DOHH2 (cell line): ENCODE data around the gene SAV1.

ENCODE experiments used
- EZH2phosphoT487 ChIP-seq: fragments of 200-600 bp; sonication (generic); IDR thresholded peaks from 2 replicates; pipeline ENCODE4 v1.6.1; 2017; ENCODE audit warnings: borderline replicate concordance, mild to moderate bottlenecking, antibody characterized with exemption, low read length, moderate library complexity, mixed read lengths
- TF ChIP-seq, protein P1 (sequence below): fragments of 200-600 bp; sonication (generic); IDR thresholded peaks from one replicate; pipeline ENCODE4 v1.5.1; 2014; ENCODE audit warnings: antibody characterized with exemption, mild to moderate bottlenecking, low read depth, low read length; ENCODE audit not compliant: poor library complexity, severe bottlenecking

DNA sequence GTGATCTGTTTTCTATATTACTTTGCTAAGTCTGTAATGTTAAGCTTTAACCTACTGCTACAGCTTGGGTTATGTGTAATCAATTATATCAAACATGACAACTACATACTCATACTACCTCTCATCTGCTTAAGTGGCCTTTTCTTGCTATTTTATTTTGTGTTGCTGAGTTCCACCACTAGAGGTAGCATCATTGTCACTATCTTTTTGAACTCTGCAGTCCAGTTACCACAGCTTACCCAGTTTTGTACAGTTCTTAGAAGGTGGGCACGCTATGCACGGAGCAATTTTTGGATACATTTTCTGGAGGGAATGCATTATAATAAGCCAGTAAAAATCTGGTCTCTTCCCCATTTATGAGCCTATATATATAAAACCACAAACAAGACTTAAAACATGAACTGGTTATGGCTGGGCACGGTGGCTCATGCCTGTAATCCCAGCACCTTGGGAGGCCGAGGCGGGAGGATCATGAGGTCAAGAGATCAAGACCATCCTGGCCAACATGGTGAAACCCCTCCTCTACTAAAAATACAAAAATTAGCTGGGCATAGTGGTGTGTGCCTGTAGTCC lies 48.5 kb downstream of the SAV1 start:
- TF ChIP-seq, protein P1, sequence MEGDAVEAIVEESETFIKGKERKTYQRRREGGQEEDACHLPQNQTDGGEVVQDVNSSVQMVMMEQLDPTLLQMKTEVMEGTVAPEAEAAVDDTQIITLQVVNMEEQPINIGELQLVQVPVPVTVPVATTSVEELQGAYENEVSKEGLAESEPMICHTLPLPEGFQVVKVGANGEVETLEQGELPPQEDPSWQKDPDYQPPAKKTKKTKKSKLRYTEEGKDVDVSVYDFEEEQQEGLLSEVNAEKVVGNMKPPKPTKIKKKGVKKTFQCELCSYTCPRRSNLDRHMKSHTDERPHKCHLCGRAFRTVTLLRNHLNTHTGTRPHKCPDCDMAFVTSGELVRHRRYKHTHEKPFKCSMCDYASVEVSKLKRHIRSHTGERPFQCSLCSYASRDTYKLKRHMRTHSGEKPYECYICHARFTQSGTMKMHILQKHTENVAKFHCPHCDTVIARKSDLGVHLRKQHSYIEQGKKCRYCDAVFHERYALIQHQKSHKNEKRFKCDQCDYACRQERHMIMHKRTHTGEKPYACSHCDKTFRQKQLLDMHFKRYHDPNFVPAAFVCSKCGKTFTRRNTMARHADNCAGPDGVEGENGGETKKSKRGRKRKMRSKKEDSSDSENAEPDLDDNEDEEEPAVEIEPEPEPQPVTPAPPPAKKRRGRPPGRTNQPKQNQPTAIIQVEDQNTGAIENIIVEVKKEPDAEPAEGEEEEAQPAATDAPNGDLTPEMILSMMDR, result peak; percentile 70
- no peak for TF ChIP-seq EZH2phosphoT487
